ENCODE results near the gene PARP2. TPM values are rescaled to one million over a fixed set of nuclear protein-coding genes. Genes with fewer than 3 reads are reported as not detected.
A peak's percentile ranks its signal among the peaks of the same experiment; 100 is the strongest.

The PARP2 gene
- total RNA-seq, 4 donors from 2014 or later: 1.8 to 22.5 (median 16.0) TPM

GRCh38 chr14:20400965-20401593 lies 57.6 kb downstream of the PARP2 start:
- Histone ChIP-seq H3K27me3 (no peaks in the 10 kb centered on the region), H3K36me3 (no peaks in the 10 kb centered on the region), H3K9me3 (no peaks in the 10 kb centered on the region), H3K4me1 (no peaks in the 10 kb centered on the region), H3K27ac (no peak overlapping the region), H3K4me3 (no peak overlapping the region)
- TF ChIP-seq POLR2A (IDR thresholded peaks at IDR 0.05): no peak
- no peak for TF ChIP-seq CTCF (IDR thresholded peaks at IDR 0.05)
- no peak for DNase-seq
- intact Hi-C loops (cut with DNase I; ENCODE audit: low total_unique reads): no loop called here

- Histone ChIP-seq H3K36me3 (no peaks in the 10 kb centered on the region), H3K9me3 (no peaks in the 10 kb centered on the region), H3K4me1 (no peaks in the 10 kb centered on the region), H3K4me3 (no peak overlapping the region), H3K27ac (no peak overlapping the region), H3K27me3 (no peaks in the 10 kb centered on the region)
- intact Hi-C loops (cut with DNase I; ENCODE audit: low total_unique reads): no loop called here
- TF ChIP-seq CTCF (IDR thresholded peaks at IDR 0.05) (no peak), POLR2A (IDR thresholded peaks at IDR 0.05) (no peak)
- no peak for DNase-seq
Measured at GRCh38 chr14:20403521-20403920, 60.1 kb downstream of the PARP2 start.

Small RNA genes lying within 50 kb of the gene (small RNA-seq; reads per million reads assigned to genes)
- gene SNORA79B (not detected), gene SNORD126 (467 reads per million, percentile 97 among the genes with 10 or more reads in this experiment)

Other genes starting within 250 kb of the PARP2 start
- not detected for gene OR4K17, start 232.9 kb upstream of the PARP2 start, total RNA-seq
- gene OR4N5, start 204.8 kb upstream of the PARP2 start, total RNA-seq: not detected
- not detected for gene OR11G2, start 152.7 kb upstream of the PARP2 start, total RNA-seq
- not detected for gene OR11H6, start 119.9 kb upstream of the PARP2 start, total RNA-seq
- not detected for gene OR11H7, start 114.7 kb upstream of the PARP2 start, total RNA-seq
- not detected for gene OR11H4, start 104.3 kb upstream of the PARP2 start, total RNA-seq
- 10 to 100 TPM in 3 of 4 donors, 1 to 10 TPM in 1; 6.5 to 43.8 (median 17.7) TPM for gene TTC5, start 37.7 kb upstream of the PARP2 start, total RNA-seq
- 100 to 1,000 TPM in 1 of 4 donors, 10 to 100 TPM in 3; 45.1 to 118 (median 60.4) TPM for gene CCNB1IP1, start 10.4 kb upstream of the PARP2 start, total RNA-seq
- gene TEP1, start 69.9 kb downstream of the PARP2 start, total RNA-seq: 10 to 100 TPM; 13.5 to 44.8 (median 27.0) TPM
- 1 to 10 TPM in 3 of 4 donors, not detected in 1; 1.3 to 2.8 (median 2.1) TPM for gene KLHL33, start 92.5 kb downstream of the PARP2 start, total RNA-seq
- gene OSGEP, start 111.2 kb downstream of the PARP2 start, total RNA-seq: 100 to 1,000 TPM in 1 of 4 donors, 10 to 100 TPM in 3; 38.7 to 105 (median 53.0) TPM
- 100 to 1,000 TPM in 1 of 4 donors, 10 to 100 TPM in 3; 52.4 to 208 (median 93.3) TPM for gene APEX1, start 111.6 kb downstream of the PARP2 start, total RNA-seq
- 10 to 100 TPM; 16.4 to 39.1 (median 22.8) TPM for gene PIP4P1, start 117.8 kb downstream of the PARP2 start, total RNA-seq
- 10 to 100 TPM; 12.7 to 46.9 (median 14.3) TPM for gene PNP, start 125.8 kb downstream of the PARP2 start, total RNA-seq
- gene RNASE10, start 161.9 kb downstream of the PARP2 start, total RNA-seq: under 1 TPM in 1 of 4 donors, not detected in 3; 0.76 TPM
- gene RNASE9, start 217.4 kb downstream of the PARP2 start, total RNA-seq: not detected
- not detected for gene RNASE11, start 244.4 kb downstream of the PARP2 start, total RNA-seq
- not detected for gene RNASE12, start 247.7 kb downstream of the PARP2 start, total RNA-seq